Adipocyte (in vitro differentiated cells): ENCODE data around the gene DDX3X.
"Not testable (repeated sequence)": the region's sequence is repeated elsewhere in the genome, so short reads cannot be mapped to it uniquely, and the experiment has no call there.

Source experiments
- DNase-seq: peaks from one replicate; pipeline ENCODE4 v3.0.0-alpha.2; 2015; ENCODE audit warnings: low read depth
- H3K27me3 ChIP-seq: replicated peaks from 2 replicates; pipeline ENCODE4 v1.7.0; 2013; ENCODE audit warnings: mild to moderate bottlenecking, low read length, moderate library complexity; ENCODE audit not compliant: control insufficient read depth, insufficient read depth
- H3K36me3 ChIP-seq: 2 replicates; pipeline ENCODE4 v1.7.0; 2013; ENCODE audit warnings: low read length, mild to moderate bottlenecking, moderate library complexity; ENCODE audit not compliant: control insufficient read depth, insufficient read depth, severe bottlenecking
- H3K4me1 ChIP-seq: 2 replicates; pipeline ENCODE4 v1.7.0; 2013; ENCODE audit warnings: mild to moderate bottlenecking, low read length, moderate library complexity; ENCODE audit not compliant: control insufficient read depth, insufficient read depth
- H3K4me3 ChIP-seq: 2 replicates; pipeline ENCODE4 v1.7.0; 2013; ENCODE audit warnings: mild to moderate bottlenecking, low read length, moderate library complexity
- H3K9ac ChIP-seq: 2 replicates; pipeline ENCODE4 v1.7.0; 2013; ENCODE audit warnings: mild to moderate bottlenecking, low read length, moderate library complexity
- H3K9me3 ChIP-seq: 2 replicates; pipeline ENCODE4 v1.7.0; 2013; ENCODE audit warnings: mild to moderate bottlenecking, low read length, moderate library complexity; ENCODE audit not compliant: control insufficient read depth

The DDX3X gene

GRCh38 chrX:41344053-41344452 lies 10.1 kb downstream of the DDX3X start:
- Histone ChIP-seq H3K9me3 (no peaks in the 10 kb centered on the region), H3K27me3 (no peaks in the 10 kb centered on the region), H3K9ac (no peak overlapping the region), H3K36me3 (peaks cover 96% of the 10 kb centered on the region), H3K4me1 (peaks cover 10% of the 10 kb centered on the region), H3K4me3 (no peak overlapping the region)
- DNase-seq = no peak

DNA sequence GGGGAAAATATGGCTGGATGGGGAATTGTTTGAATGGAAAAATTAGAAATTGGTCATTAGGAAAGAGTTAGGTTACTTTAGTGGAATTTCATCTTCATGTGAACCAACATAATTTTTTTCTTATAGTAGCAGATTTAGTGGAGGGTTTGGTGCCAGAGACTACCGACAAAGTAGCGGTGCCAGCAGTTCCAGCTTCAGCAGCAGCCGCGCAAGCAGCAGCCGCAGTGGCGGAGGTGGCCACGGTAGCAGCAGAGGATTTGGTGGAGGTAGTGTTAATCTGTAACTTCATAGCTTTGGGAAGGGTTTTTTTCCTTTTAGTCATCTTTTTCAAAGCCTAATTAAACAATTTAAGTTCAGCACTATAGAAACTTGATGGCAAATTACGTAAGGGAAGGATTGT lies 13.2 kb downstream of the DDX3X start:
- H3K9me3 ChIP-seq = no peaks in the 10 kb centered on the region
- no peak overlapping the region for H3K9ac ChIP-seq
- H3K4me3 ChIP-seq = no peak overlapping the region
- peaks cover 89% of the 10 kb centered on the region for H3K36me3 ChIP-seq
- peaks cover 22% of the 10 kb centered on the region for H3K4me1 ChIP-seq
- no peaks in the 10 kb centered on the region for H3K27me3 ChIP-seq
- no peak for DNase-seq

DNA sequence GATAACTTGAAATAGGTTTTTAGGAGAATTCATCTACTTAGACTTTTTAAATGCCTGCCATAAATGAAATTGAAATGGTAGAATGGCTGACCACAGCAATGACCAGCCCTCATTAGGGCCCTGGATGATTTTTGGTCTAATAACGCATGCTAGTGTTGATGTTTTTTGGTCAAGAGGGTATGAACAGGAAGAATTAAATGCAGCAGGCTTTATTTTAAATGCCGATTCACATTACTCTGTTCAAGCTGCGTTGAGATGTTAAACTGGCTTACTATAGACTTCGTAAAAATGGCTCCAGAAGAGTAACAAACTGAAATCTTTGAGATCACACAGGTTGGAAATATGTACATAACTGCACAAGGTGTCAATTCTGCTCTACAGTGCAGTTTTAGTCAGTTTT lies 14.6 kb downstream of the DDX3X start:
- Histone ChIP-seq H3K27me3 (no peaks in the 10 kb centered on the region), H3K4me3 (no peak overlapping the region), H3K4me1 (peaks cover 22% of the 10 kb centered on the region), H3K9me3 (no peaks in the 10 kb centered on the region), H3K9ac (no peak overlapping the region), H3K36me3 (peaks cover 75% of the 10 kb centered on the region)
- no peak for DNase-seq

DNA sequence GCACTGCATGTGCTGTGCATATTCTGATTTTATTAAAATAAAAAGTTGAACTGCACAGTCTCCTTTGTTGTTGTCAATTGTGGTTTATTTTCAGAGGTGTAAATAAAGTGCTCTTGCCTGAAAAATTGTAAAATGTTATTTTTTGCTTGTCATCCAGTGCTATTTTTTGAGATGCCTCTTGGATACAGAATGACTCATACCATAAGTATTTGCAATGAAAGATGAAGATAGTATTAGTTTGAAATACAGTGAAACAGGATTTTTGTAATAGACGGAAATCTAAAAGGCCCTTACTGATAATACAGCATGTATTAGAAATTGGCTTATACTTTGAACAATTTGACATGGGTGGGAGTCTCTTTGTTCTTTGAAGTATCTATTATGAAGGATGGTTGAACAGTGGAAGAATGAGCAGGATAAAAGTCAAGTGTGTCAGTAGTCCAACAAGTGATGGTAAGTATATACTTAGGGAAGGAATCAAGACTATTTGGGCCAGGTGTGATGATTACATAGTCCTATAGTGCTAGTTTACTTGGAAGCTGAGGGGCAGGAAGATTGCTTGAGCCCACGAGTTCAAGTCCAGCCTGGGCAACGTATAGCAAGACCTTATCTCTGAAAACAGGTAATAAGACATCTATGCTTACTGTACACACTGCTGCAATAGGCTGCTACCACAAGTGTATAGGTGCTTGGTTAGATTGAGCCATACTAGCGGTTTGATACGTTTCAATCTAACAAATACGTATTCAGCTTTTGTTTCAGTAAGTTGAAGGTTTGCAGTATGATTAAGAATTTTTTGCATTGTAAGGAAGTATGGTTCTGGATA lies 16.4 kb downstream of the DDX3X start:
- Histone ChIP-seq H3K4me3 (no peak overlapping the region), H3K4me1 (peaks cover 22% of the 10 kb centered on the region), H3K27me3 (no peaks in the 10 kb centered on the region), H3K9me3 (no peaks in the 10 kb centered on the region), H3K9ac (no peak overlapping the region), H3K36me3 (peaks cover 57% of the 10 kb centered on the region)
- no peak for DNase-seq

DNA sequence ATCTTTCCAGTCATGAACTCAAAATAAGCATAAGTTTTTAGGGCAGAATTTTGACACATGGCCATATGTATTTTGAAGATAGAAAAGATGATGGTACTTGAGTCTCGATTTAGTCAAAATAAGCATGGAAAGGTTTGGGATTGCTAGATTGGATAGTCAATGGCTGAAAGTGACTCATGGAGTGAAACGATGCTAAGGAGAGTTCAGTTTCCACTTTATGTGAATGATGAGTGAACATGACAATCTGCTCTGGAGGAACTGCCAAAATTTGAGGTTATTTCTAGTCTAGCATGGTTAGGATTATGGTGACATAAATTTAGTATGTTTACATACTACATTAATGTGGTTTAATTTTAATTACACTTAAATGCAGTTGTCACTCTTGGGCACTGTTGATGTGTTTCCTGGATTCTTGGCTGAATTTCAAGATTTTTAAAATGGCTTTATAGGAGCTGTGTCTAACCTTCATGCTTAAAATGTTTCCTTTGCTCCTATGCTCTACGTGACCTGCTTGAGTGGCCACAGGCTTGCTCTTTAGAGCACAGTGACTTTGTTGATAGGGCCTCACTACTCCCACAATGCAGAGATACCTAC lies 17.1 kb downstream of the DDX3X start:
- no peaks in the 10 kb centered on the region for H3K27me3 ChIP-seq
- DNase-seq = no peak
- no peaks in the 10 kb centered on the region for H3K9me3 ChIP-seq
- H3K4me3 ChIP-seq = no peak overlapping the region
- peaks cover 50% of the 10 kb centered on the region for H3K36me3 ChIP-seq
- peaks cover 22% of the 10 kb centered on the region for H3K4me1 ChIP-seq
- no peak overlapping the region for H3K9ac ChIP-seq

- Histone ChIP-seq H3K4me3 (no peak overlapping the region), H3K9ac (no peak overlapping the region), H3K36me3 (peaks cover 42% of the 10 kb centered on the region), H3K4me1 (peaks cover 22% of the 10 kb centered on the region), H3K9me3 (no peaks in the 10 kb centered on the region), H3K27me3 (no peaks in the 10 kb centered on the region)
- DNase-seq = no peak
Observed at GRCh38 chrX:41351923-41352322, 18.0 kb downstream of the DDX3X start.

GRCh38 chrX:41352329-41352838 lies 18.4 kb downstream of the DDX3X start:
- Histone ChIP-seq H3K36me3 (peaks cover 37% of the 10 kb centered on the region), H3K27me3 (no peaks in the 10 kb centered on the region), H3K4me3 (no peak overlapping the region), H3K9me3 (no peaks in the 10 kb centered on the region), H3K9ac (no peak overlapping the region), H3K4me1 (peaks cover 22% of the 10 kb centered on the region)
- DNase-seq = no peak

DNA sequence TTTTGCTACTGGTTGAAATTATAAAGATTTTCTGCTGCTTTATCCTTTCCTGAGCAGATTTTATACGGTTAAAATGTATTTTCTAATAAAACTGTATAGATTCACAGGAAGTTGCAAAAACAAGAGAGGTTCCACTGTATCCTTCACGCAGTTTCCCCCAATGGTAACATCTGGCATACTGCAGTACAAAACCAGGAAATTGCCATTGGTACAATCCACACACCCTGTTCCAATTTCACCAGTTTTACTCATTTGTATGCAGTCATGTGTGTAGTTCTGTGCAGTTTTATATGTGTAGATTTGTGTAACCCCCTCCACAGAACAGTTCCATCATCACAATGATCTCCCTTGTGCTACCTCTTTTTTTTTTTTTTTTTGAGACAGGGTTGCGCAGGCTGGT lies 20.0 kb downstream of the DDX3X start:
- H3K4me1 ChIP-seq = peaks cover 22% of the 10 kb centered on the region
- DNase-seq = no peak
- no peaks in the 10 kb centered on the region for H3K9me3 ChIP-seq
- H3K36me3 ChIP-seq = peaks cover 21% of the 10 kb centered on the region
- no peak overlapping the region for H3K9ac ChIP-seq
- no peaks in the 10 kb centered on the region for H3K27me3 ChIP-seq
- H3K4me3 ChIP-seq = no peak overlapping the region

GRCh38 chrX:41369152-41369551 lies 35.2 kb downstream of the DDX3X start:
- Histone ChIP-seq H3K27me3 (peaks cover 3% of the 10 kb centered on the region), H3K4me1 (no peaks in the 10 kb centered on the region), H3K36me3 (no peaks in the 10 kb centered on the region), H3K9me3 (peaks cover 7% of the 10 kb centered on the region), H3K4me3 (no peak overlapping the region), H3K9ac (no peak overlapping the region)
- no peak for DNase-seq

DNA sequence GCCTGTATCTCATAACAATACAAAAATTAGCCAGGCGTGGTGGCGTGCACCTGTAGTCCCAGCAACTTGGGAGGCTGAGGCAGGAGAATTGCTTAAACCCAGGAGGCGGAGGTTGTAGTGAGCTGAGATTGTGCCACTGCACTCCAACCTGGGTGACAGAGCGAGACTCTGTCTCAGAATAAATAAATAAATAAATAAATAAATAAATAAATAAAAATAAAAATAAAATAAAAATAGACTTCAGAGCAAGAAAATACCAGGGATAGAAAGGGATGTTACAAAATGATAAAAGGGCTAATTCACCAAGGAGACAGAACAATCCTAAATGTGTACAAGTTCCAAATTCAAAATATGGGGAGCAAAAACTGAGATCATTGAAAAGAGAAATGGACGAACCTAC lies 37.6 kb downstream of the DDX3X start:
- H3K4me3 ChIP-seq, H3K4me1 ChIP-seq, H3K9ac ChIP-seq, H3K9me3 ChIP-seq, DNase-seq, H3K27me3 ChIP-seq, H3K36me3 ChIP-seq: not testable (repeated sequence)

GRCh38 chrX:41373989-41374606 lies 40.1 kb downstream of the DDX3X start:
- peaks cover 5% of the 10 kb centered on the region for H3K4me1 ChIP-seq
- peaks cover 2% of the 10 kb centered on the region for H3K9me3 ChIP-seq
- peaks cover 6% of the 10 kb centered on the region for H3K27me3 ChIP-seq
- no peak overlapping the region for H3K4me3 ChIP-seq
- no peaks in the 10 kb centered on the region for H3K36me3 ChIP-seq
- no peak for DNase-seq
- H3K9ac ChIP-seq = no peak overlapping the region
